HEK293T (cell line): Measurements from ENCODE around the gene RORB.
A peak's percentile ranks its signal among the peaks of the same experiment; 100 is the strongest.

Experiments
- CTCF ChIA-PET: fragments of 350-600 bp; formaldehyde crosslinking; extraction: SDS; loops from one replicate; lab custom pipeline; 2021; ENCODE audit warnings: antibody characterized with exemption, inconsistent platforms; lab: Yijun Ruan, JAX
- POLR2A ChIA-PET: fragments of 350-600 bp; formaldehyde crosslinking; extraction: SDS; loops from one replicate; lab custom pipeline; 2020; ENCODE audit warnings: antibody characterized with exemption, inconsistent platforms; lab: Yijun Ruan, JAX
- DNase-seq: peaks from one replicate; pipeline ENCODE4 v3.0.0; 2012; ENCODE audit warnings: mixed read lengths; ENCODE audit errors: extremely low spot score
- ARNT ChIP-seq: fragments of 450-650 bp; IDR thresholded peaks from 2 replicates; pipeline ENCODE4 v1.6.1; 2017; ENCODE audit warnings: mild to moderate bottlenecking
- BHLHE40 ChIP-seq: fragments of 450-650 bp; IDR thresholded peaks from 2 replicates; pipeline ENCODE4 v1.6.1; 2016; ENCODE audit warnings: mild to moderate bottlenecking, moderate library complexity, borderline replicate concordance
- CTBP1 ChIP-seq: fragments of 450-650 bp; IDR thresholded peaks from 2 replicates; pipeline ENCODE4 v1.6.1; 2016; ENCODE audit warnings: borderline replicate concordance
- ELF4 ChIP-seq: fragments of 450-650 bp; IDR thresholded peaks from 2 replicates; pipeline ENCODE4 v1.6.1; 2017; ENCODE audit warnings: antibody characterized with exemption
- FOXA1 ChIP-seq: fragments of 450-650 bp; IDR thresholded peaks from 2 replicates; pipeline ENCODE4 v1.6.1; 2016; ENCODE audit warnings: mild to moderate bottlenecking
- FOXK2 ChIP-seq: fragments of 450-650 bp; IDR thresholded peaks from 2 replicates; pipeline ENCODE4 v1.6.1; 2016; ENCODE audit warnings: mild to moderate bottlenecking
- FOXM1 ChIP-seq: fragments of 450-650 bp; IDR thresholded peaks from 2 replicates; pipeline ENCODE4 v1.6.1; 2017; ENCODE audit warnings: mild to moderate bottlenecking, borderline replicate concordance
- HDGF ChIP-seq: fragments of 450-650 bp; IDR thresholded peaks from 2 replicates; pipeline ENCODE4 v1.6.1; 2017; ENCODE audit warnings: antibody characterized with exemption, borderline replicate concordance
- L3MBTL2 ChIP-seq: fragments of 450-650 bp; conservative IDR thresholded peaks from 2 replicates; pipeline ENCODE4 v1.6.1; 2016; ENCODE audit warnings: mild to moderate bottlenecking
- LEF1 ChIP-seq: fragments of 450-650 bp; IDR thresholded peaks from 2 replicates; pipeline ENCODE4 v1.6.1; 2017; ENCODE audit warnings: mild to moderate bottlenecking, borderline replicate concordance
- NFRKB ChIP-seq: fragments of 450-650 bp; IDR thresholded peaks from 2 replicates; pipeline ENCODE4 v1.6.1; 2016; ENCODE audit warnings: mild to moderate bottlenecking, moderate library complexity
- SP1 ChIP-seq: fragments of 450-650 bp; IDR thresholded peaks from 2 replicates; pipeline ENCODE4 v1.6.1; 2017
- SUZ12 ChIP-seq: fragments of 450-650 bp; IDR thresholded peaks from 2 replicates; pipeline ENCODE4 v1.6.1; 2016; ENCODE audit warnings: mild to moderate bottlenecking
- TARDBP ChIP-seq: fragments of 450-650 bp; IDR thresholded peaks from 2 replicates; pipeline ENCODE4 v1.6.1; 2016
- ZNF384 ChIP-seq: fragments of 450-650 bp; IDR thresholded peaks from 2 replicates; pipeline ENCODE4 v1.6.1; 2016
- TF ChIP-seq, protein P1 (sequence below): fragments of 450-650 bp; IDR thresholded peaks from 2 replicates; pipeline ENCODE4 v1.6.1; 2016

The RORB gene

DNA sequence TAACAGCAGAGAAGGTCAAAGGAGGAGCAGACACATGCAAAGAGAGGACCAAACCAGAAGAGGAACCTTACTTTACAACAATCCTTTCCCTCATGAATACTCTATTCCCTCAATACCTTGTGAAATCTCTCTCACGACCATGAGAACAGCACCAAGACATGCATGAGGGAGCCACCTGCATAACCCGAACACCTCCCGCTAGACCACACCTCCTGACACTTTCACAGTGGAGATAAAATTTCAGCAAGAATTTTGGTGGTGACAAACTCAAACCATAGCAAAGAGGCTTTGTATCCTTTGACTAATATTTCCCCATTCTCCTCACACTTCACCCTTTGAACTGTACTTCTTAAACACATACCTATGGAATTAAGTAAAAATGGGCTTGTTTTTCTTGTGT, 101.7 kb downstream of the RORB start:
- ChIA-PET POLR2A (no interaction called here), CTCF (no interaction called here)
- DNase-seq: no peak
- TF ChIP-seq ZNF384 (no peak), BHLHE40 (no peak), ELF4 (no peak), FOXK2 (no peak), HDGF (no peak), NFRKB (no peak), SP1 (no peak), TARDBP (no peak), SUZ12 (no peak), L3MBTL2 (no peak), LEF1 (no peak), FOXM1 (no peak), FOXA1 (no peak), ARNT (no peak), CTBP1 (no peak)
- TF ChIP-seq, protein P1, sequence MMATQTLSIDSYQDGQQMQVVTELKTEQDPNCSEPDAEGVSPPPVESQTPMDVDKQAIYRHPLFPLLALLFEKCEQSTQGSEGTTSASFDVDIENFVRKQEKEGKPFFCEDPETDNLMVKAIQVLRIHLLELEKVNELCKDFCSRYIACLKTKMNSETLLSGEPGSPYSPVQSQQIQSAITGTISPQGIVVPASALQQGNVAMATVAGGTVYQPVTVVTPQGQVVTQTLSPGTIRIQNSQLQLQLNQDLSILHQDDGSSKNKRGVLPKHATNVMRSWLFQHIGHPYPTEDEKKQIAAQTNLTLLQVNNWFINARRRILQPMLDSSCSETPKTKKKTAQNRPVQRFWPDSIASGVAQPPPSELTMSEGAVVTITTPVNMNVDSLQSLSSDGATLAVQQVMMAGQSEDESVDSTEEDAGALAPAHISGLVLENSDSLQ: no peak

DNA sequence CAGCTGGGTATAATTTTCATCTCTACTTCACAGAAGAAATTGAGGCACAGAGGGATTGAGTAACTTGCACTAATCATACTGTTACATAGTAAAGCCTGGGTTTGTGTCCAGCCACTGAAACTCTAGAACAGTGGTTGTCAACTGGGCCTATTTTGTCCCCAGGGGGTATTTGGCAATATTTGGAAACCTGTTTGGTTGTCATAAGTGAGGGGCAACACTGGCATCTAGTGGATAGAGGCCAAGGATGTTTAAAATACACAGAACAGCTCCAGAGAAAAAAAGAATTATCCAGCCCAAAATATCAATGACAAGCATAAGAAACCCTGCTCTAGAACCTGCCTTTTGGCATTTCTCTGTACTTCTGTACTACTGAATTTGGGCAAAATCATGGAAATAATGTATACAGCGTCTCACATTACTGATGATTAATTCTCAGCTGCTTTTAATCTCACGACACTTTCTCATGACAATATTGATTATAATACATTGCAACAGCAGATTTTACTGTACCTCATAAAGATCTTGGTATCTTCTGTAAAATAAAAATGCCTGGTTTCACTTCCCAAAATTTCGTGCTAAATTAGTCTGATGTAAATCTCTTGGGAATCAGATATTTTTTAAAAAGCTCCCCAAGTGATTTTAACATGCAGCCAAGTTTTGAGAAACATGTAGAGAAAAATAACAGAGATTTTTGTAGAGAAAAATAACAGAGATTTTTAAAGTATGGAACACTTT, 112.7 kb downstream of the RORB start:
- CTCF ChIA-PET: no interaction called here
- POLR2A ChIA-PET: no interaction called here
- peak; percentile 22 for DNase-seq
- no peak for TF ChIP-seq NFRKB
- TF ChIP-seq HDGF: no peak
- no peak for TF ChIP-seq SP1
- TF ChIP-seq FOXM1: no peak
- no peak for TF ChIP-seq FOXA1
- no peak for TF ChIP-seq ELF4
- no peak for TF ChIP-seq ARNT
- no peak for TF ChIP-seq FOXK2
- no peak for TF ChIP-seq ZNF384
- TF ChIP-seq BHLHE40: no peak
- TF ChIP-seq CTBP1: no peak
- TF ChIP-seq, protein P1: no peak
- no peak for TF ChIP-seq SUZ12

DNA sequence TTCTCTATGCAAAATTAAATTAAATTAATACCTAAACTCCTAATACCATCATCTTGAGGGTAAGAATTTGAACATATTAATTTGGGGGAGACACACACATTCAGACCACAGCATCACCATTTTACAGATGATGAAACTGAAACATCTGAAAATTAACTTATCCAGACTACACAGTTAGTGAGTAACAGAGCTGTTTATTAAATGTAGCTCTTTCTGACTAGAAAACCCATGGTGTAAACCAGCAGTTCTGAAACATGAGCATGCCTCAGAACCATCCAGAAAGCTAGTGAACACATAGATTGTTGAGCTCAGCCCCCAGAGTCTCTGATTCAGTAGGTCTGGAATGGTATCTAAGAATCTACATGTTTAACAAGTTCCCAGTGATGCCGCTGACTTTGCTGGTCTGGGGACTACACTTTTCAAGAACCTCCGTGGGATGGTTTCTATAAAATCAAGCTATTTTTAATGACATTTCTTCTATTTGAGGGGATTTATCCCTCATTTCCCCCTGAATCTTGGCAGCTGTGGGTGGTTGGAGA, 113.5 kb downstream of the RORB start:
- POLR2A ChIA-PET: no interaction called here
- TF ChIP-seq NFRKB (no peak), L3MBTL2 (no peak), FOXM1 (no peak), BHLHE40 (no peak), FOXK2 (no peak), TARDBP (no peak), FOXA1 (no peak), SUZ12 (no peak), CTBP1 (no peak), ARNT (no peak), HDGF (no peak), ELF4 (no peak), ZNF384 (no peak), SP1 (no peak)
- TF ChIP-seq, protein P1: no peak

DNA sequence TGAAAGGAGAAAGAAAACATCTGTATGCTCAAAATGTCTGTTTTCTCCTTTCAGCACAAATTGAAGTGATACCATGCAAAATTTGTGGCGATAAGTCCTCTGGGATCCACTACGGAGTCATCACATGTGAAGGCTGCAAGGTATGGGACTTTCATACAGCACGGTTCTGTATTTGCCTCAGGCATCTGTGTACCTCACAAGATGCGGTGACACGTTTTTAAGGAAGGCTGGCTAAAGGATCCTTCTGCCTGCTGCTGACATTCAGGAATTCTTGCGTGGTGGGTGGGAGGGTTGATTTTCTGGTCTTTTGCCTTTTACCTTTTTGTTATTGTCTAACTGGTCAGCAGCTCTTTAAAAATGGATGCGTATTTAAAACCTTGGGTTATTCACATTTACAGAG, 133.1 kb downstream of the RORB start:
- POLR2A ChIA-PET: no interaction called here
- CTCF ChIA-PET: interaction anchor here (1.1 kb wide), 1 partner anchor 13 kb away, joined by 3 read pairs; no protein-coding TSS in a partner anchor
- DNase-seq: no peak
- TF ChIP-seq, protein P1: no peak
- no peak for TF ChIP-seq FOXK2
- no peak for TF ChIP-seq FOXA1
- no peak for TF ChIP-seq SP1
- TF ChIP-seq ZNF384: no peak
- TF ChIP-seq FOXM1: no peak
- no peak for TF ChIP-seq CTBP1

More for the DNA sequence above, 113.5 kb downstream of the RORB start:
- DNase-seq: no peak
- CTCF ChIA-PET: no interaction called here

DNA sequence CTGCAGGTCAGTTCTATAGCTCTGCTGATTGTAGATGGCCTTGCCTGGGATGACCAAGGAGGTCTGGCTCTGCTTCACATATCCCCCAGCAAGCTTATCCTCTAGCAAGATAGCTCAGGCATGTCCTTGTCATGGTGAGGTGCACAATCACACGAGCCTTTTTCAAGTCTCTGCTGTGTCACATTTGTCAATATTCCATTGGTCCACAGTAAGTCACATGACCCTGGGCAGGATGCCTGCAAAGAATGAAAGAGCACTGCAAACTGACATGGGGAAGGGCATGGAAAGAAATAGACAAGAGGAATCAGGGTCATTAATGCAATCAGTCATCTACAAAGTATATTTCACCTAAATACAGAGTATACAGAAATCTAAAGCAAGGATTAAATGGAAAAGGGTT, 142.0 kb downstream of the RORB start:
- TF ChIP-seq CTBP1: no peak
- TF ChIP-seq, protein P1: no peak
- no peak for DNase-seq
- POLR2A ChIA-PET: no interaction called here
- CTCF ChIA-PET: no interaction called here

DNA sequence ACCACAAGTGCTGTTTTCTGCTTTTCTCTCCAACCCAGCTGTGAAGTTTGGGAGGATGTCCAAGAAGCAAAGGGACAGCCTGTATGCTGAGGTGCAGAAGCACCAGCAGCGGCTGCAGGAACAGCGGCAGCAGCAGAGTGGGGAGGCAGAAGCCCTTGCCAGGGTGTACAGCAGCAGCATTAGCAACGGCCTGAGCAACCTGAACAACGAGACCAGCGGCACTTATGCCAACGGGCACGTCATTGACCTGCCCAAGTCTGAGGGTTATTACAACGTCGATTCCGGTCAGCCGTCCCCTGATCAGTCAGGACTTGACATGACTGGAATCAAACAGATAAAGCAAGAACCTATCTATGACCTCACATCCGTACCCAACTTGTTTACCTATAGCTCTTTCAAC, 145.2 kb downstream of the RORB start:
- no peak for TF ChIP-seq FOXA1
- TF ChIP-seq FOXK2: no peak
- TF ChIP-seq, protein P1: no peak
- no peak for TF ChIP-seq FOXM1
- no peak for TF ChIP-seq SP1
- no peak for TF ChIP-seq SUZ12
- TF ChIP-seq ARNT: no peak
- TF ChIP-seq CTBP1: no peak
- no peak for TF ChIP-seq ZNF384
- TF ChIP-seq LEF1: no peak
- no peak for TF ChIP-seq HDGF
- TF ChIP-seq L3MBTL2: no peak
- no peak for TF ChIP-seq NFRKB
- TF ChIP-seq BHLHE40: no peak
- no peak for TF ChIP-seq ELF4
- CTCF ChIA-PET: no interaction called here
- DNase-seq: no peak
- POLR2A ChIA-PET: no interaction called here
